Upper lobe of right lung (tissue), 1 donor: ENCODE results near the gene SSR1. TPM values are rescaled to one million over a fixed set of nuclear protein-coding genes. Genes with fewer than 3 reads are reported as not detected.

Experiments
- ATAC-seq: fragments of 200-7000 bp; cut with Tn5 transposase; one replicate; pipeline ENCODE4 v1.9.1; 2020; ENCODE audit warnings: mild to moderate bottlenecking, moderate library complexity
- DNase-seq: peaks from one replicate; pipeline ENCODE4 v3.0.0-alpha.2; 2020
- H3K27ac ChIP-seq: fragments of 200-600 bp; one replicate; pipeline ENCODE4 v1.8.0; 2022
- H3K27me3 ChIP-seq: fragments of 200-600 bp; one replicate; pipeline ENCODE4 v1.8.0; 2022; ENCODE audit warnings: mild to moderate bottlenecking
- H3K36me3 ChIP-seq: fragments of 200-600 bp; one replicate; pipeline ENCODE4 v1.8.0; 2022
- H3K4me1 ChIP-seq: fragments of 200-600 bp; one replicate; pipeline ENCODE4 v1.8.0; 2022
- H3K4me3 ChIP-seq: fragments of 200-600 bp; one replicate; pipeline ENCODE4 v1.8.0; 2022; ENCODE audit warnings: mild to moderate bottlenecking
- H3K9me3 ChIP-seq: fragments of 200-600 bp; one replicate; pipeline ENCODE4 v1.8.0; 2022
- intact Hi-C: fragments of 100-400 bp; cut with DNase I; formaldehyde crosslinking; loops from one replicate; pipeline ENCODE4 v1.11.0; 2022
- total RNA-seq: library from RNA; stranded (reverse); fragmentation: NEBNext Ultra II Directional; extraction: Animal tissue kit (Norgen Biotek cat#: 25700); gene quantifications from one replicate; pipeline ENCODE4 v1.2.1, GENCODE V29; 2021
- TF ChIP-seq, protein P1 (sequence below): fragments of 200-600 bp; IDR thresholded peaks from one replicate; pipeline ENCODE4 v1.8.0; 2022; ENCODE audit warnings: antibody characterized with exemption
- donor health status: DM: no; HTN: yes; CAD: no; lungs with severe emphysema.

SSR1 gene
- total RNA-seq, 1 donor from 2014 or later = 128 TPM

DNA sequence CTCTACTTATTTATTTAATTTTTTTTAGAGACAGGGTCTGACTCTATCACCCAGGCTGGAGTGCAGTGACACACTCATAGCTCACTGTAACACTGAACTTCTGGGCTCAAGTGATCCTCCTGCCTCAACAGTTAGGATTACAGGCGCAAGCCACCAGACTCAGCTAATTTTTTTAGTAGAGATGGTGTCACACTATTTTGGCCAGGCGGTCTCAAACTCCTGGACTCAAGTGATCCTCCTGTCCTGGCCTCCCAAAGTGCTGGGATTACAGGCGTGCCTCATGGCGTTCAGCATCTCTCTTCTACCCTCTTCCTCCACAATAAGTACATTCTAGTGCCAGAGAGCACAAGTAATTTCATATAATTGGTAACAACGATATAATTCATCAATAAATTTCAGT, 5.5 kb downstream of the SSR1 start:
- Histone ChIP-seq H3K27ac (no peak overlapping the region), H3K27me3 (no peaks in the 10 kb centered on the region), H3K9me3 (no peaks in the 10 kb centered on the region), H3K36me3 (peaks cover 67% of the 10 kb centered on the region), H3K4me1 (peaks cover 18% of the 10 kb centered on the region), H3K4me3 (no peak overlapping the region)
- intact Hi-C loops = no loop called here
- ATAC-seq (no peak), DNase-seq (no peak)
- TF ChIP-seq, protein P1, sequence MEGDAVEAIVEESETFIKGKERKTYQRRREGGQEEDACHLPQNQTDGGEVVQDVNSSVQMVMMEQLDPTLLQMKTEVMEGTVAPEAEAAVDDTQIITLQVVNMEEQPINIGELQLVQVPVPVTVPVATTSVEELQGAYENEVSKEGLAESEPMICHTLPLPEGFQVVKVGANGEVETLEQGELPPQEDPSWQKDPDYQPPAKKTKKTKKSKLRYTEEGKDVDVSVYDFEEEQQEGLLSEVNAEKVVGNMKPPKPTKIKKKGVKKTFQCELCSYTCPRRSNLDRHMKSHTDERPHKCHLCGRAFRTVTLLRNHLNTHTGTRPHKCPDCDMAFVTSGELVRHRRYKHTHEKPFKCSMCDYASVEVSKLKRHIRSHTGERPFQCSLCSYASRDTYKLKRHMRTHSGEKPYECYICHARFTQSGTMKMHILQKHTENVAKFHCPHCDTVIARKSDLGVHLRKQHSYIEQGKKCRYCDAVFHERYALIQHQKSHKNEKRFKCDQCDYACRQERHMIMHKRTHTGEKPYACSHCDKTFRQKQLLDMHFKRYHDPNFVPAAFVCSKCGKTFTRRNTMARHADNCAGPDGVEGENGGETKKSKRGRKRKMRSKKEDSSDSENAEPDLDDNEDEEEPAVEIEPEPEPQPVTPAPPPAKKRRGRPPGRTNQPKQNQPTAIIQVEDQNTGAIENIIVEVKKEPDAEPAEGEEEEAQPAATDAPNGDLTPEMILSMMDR = no peak

DNA sequence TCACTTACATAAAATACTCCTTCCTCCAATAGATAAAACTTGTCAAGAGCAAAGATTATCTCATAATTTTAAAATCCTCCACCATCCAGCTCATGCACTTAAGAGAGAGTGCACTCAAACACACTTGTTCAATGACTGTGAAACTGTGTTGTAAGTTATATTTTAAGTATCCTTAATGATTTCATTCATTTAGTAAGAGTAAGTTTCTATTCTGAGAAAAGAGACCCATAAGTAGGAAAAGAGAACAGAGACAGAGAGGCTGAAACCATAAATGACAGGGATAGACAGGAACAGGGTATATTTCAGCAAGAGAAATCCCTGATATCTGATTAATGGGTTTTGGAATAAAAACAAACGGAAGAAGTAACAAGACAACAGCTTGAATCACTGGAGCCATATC, 8.2 kb downstream of the SSR1 start:
- intact Hi-C loops = no loop called here
- H3K4me3 ChIP-seq = no peak overlapping the region
- TF ChIP-seq, protein P1 = no peak

DNA sequence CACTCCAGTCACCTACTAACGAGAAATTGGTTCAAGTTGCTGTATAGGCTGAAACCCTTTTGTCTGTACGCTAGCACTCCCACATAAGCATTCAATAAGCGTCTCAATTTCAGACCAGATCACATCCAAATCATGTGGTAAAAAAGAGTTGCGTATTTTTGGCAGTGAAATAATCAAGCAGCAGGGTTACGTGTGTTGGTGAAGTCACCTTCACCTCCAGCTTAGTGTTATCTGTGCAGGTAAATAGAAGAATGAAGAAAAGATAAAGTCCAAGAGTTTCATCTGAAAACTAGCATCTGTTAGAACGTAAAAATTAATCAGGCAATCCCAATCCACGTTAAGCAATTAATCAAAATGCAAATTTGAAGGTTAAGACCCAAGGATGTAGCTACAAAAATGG, 11.3 kb downstream of the SSR1 start:
- Histone ChIP-seq H3K4me1 (peaks cover 3% of the 10 kb centered on the region), H3K27ac (no peak overlapping the region), H3K9me3 (no peaks in the 10 kb centered on the region), H3K36me3 (peaks cover 97% of the 10 kb centered on the region), H3K27me3 (no peaks in the 10 kb centered on the region), H3K4me3 (no peak overlapping the region)
- DNase-seq = no peak
- no peak for ATAC-seq
- intact Hi-C loops = no loop called here
- TF ChIP-seq, protein P1 = no peak

More for the DNA sequence above, 8.2 kb downstream of the SSR1 start:
- ATAC-seq (no peak), DNase-seq (no peak)
- H3K27ac ChIP-seq = no peak overlapping the region
- H3K4me1 ChIP-seq = peaks cover 8% of the 10 kb centered on the region
- H3K27me3 ChIP-seq = no peaks in the 10 kb centered on the region
- no peaks in the 10 kb centered on the region for H3K9me3 ChIP-seq
- H3K36me3 ChIP-seq = peaks cover 94% of the 10 kb centered on the region

DNA sequence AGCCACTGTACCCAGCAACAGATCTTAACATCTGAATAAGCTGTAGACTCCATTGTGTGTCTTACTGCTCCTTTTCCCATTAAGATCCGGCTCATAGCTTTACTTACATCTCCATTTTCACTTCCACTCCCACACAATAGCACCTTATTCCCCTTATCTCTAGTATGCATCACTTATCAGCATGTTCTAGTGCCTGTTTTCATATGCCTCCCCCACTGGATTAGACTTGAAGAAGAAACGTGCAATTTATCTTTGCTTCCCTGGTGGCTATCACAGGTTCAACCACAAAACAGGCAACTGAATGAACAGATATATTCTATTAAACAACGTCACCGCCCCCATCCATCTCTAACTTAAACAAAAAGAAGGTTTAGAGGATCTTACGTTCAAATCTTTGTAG, 12.1 kb downstream of the SSR1 start:
- DNase-seq (no peak), ATAC-seq (no peak)
- TF ChIP-seq, protein P1 = no peak
- Histone ChIP-seq H3K27ac (no peak overlapping the region), H3K36me3 (peaks cover 98% of the 10 kb centered on the region), H3K4me3 (no peak overlapping the region), H3K9me3 (no peaks in the 10 kb centered on the region), H3K27me3 (no peaks in the 10 kb centered on the region), H3K4me1 (peaks cover 3% of the 10 kb centered on the region)
- intact Hi-C loops = no loop called here

DNA sequence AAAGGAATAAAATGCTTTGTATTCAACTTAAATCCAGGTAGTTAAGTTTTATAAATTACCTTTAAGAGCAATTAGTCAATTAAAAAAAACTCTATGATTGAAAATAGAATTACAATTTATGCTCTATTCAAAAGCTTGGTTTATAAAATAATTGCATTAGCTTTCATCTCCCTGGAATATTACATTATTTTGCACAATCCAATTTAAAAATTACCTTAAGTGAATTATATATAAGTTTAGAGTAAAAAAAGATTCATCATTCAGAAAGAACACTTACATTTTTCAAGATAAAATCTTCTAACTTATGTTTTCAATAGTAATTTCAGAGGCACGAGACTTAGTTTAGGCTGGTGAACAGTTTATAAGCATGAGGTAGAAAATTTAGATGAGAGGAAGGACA, 14.9 kb downstream of the SSR1 start:
- no peaks in the 10 kb centered on the region for H3K4me1 ChIP-seq
- H3K27ac ChIP-seq = no peak overlapping the region
- H3K36me3 ChIP-seq = peaks cover 100% of the 10 kb centered on the region
- intact Hi-C loops = no loop called here
- TF ChIP-seq, protein P1 = no peak
- no peaks in the 10 kb centered on the region for H3K27me3 ChIP-seq
- no peak overlapping the region for H3K4me3 ChIP-seq
- H3K9me3 ChIP-seq = no peaks in the 10 kb centered on the region
- no peak for ATAC-seq
- DNase-seq = no peak

DNA sequence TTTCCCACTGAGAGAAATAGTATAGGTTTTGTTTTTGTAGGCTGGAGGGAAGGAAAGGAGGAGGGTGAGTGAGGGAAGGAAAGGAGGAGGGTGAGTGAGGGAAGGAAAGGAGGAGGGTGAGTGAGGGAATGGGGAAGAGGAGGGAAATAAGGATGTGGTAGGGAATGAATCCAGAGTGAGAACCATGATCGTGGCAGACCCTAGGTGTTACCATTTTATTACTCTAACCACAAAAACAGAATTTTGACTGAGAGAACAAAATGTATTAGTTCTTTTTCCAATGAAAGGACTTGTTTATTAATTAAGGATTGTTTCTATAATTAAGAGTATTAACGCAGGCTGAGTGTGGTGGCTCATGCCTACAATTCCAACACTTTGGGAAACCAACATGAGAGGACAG, 16.4 kb downstream of the SSR1 start:
- TF ChIP-seq, protein P1 = no peak
- ATAC-seq (no peak), DNase-seq (no peak)
- H3K27ac ChIP-seq = no peak overlapping the region
- intact Hi-C loops = no loop called here
- no peaks in the 10 kb centered on the region for H3K9me3 ChIP-seq
- no peaks in the 10 kb centered on the region for H3K4me1 ChIP-seq
- H3K4me3 ChIP-seq = no peak overlapping the region
- H3K36me3 ChIP-seq = peaks cover 100% of the 10 kb centered on the region
- no peaks in the 10 kb centered on the region for H3K27me3 ChIP-seq
